OCI-LY1 (cell line): Measurements from ENCODE around the gene TOR1A.

Source experiments
- CTCF ChIP-seq: fragments of 200-600 bp; sonication (generic), shearing (Covaris generic); IDR thresholded peaks from 2 replicates; pipeline ENCODE4 v1.5.1; 2017; ENCODE audit warnings: mild to moderate bottlenecking, antibody characterized with exemption, low read length, moderate library complexity, mixed read lengths
- EZH2 ChIP-seq: fragments of 200-600 bp; sonication (generic), shearing (Covaris generic); IDR thresholded peaks from 2 replicates; pipeline ENCODE4 v1.8.0; 2017; ENCODE audit warnings: borderline replicate concordance, mixed run types, mild to moderate bottlenecking, antibody characterized with exemption, low read length, moderate library complexity, mixed read lengths

GRCh38 chr9:129867136-129868022 is 43.4 kb upstream of the TOR1A start:
- peak; percentile 66 for TF ChIP-seq CTCF
- no peak for TF ChIP-seq EZH2
